ENCODE data around the gene REEP2. TPM values are rescaled to one million over a fixed set of nuclear protein-coding genes. Genes with fewer than 3 reads are reported as not detected.

Gene REEP2
- polyA plus RNA-seq, 1 of the 3 experiments (the other 2 are of a cell fraction): 31.2 TPM

- Histone ChIP-seq H2AFZ (ENCODE audit: low read depth) (no peak overlapping the region), H3K4me2 (no peak overlapping the region), H3K9ac (no peak overlapping the region), H3K27ac (ENCODE audit: low read depth in 2 of 2, low read length in 1 of 2) (no peak overlapping the region), H3K36me3 (replicated peaks in 1 of 2; ENCODE audit: control insufficient read depth in 1 of 2, insufficient read depth in 2 of 2, low read length in 1 of 2) (no peaks in the 10 kb centered on the region), H3K27me3 (ENCODE audit: insufficient read depth) (no peaks in the 10 kb centered on the region), H3K4me3 (ENCODE audit: low read depth in 2 of 2, low read length in 1 of 2) (no peak overlapping the region), H3K9me2 (no peaks in the 10 kb centered on the region), H3F3A (replicated peaks; ENCODE audit: insufficient read depth) (peaks cover 5% of the 10 kb centered on the region), H3K79me2 (ENCODE audit: insufficient read depth) (no peaks in the 10 kb centered on the region), H4K20me1 (ENCODE audit: insufficient read depth) (no peaks in the 10 kb centered on the region), H3K4me1 (ENCODE audit: control insufficient read depth in 1 of 2, insufficient read depth in 2 of 2, low read depth in 1 of 2, low read length in 1 of 2) (peaks cover 6 to 37% of the 10 kb centered on the region in 2 experiments; a peak in 2 of 4 replicates), H3K9me3 (no peaks in the 10 kb centered on the region)
- no peak for DNase-seq
- no peak for TF ChIP-seq RXRA (IDR thresholded peaks at IDR 0.05; ENCODE audit: borderline replicate concordance, low read depth)
- no peak for TF ChIP-seq RAD21 (IDR thresholded peaks at IDR 0.05; ENCODE audit: low read length)
- no peak for TF ChIP-seq SMC3 (IDR thresholded peaks at IDR 0.05; ENCODE audit: low read depth, low read length)
- no peak for TF ChIP-seq EZH2phosphoT487 (IDR thresholded peaks at IDR 0.05; ENCODE audit: borderline replicate concordance, low read depth)
- no peak for TF ChIP-seq ZBTB33 (IDR thresholded peaks at IDR 0.05; ENCODE audit: borderline replicate concordance, low read depth)
- TF ChIP-seq FOXJ3 (CRISPR knock-in tag; IDR thresholded peaks at IDR 0.05): no peak
- TF ChIP-seq JUND (IDR thresholded peaks at IDR 0.05): no peak
- TF ChIP-seq USF2 (IDR thresholded peaks at IDR 0.05; ENCODE audit: borderline replicate concordance, low read depth, low read length): no peak
- no peak for TF ChIP-seq YY1 (IDR thresholded peaks at IDR 0.05; ENCODE audit: low read depth)
- TF ChIP-seq TEAD4 (IDR thresholded peaks at IDR 0.05; ENCODE audit: borderline replicate concordance, insufficient read depth): no peak
- ChIA-PET CTCF (interaction anchor here (1.0 to 1.5 kb wide), 3 partner anchors 13 to 40 kb away, joined by 3 to 6 read pairs (median 3); no protein-coding TSS in a partner anchor), POLR2A (interaction anchor here (1.7 kb wide), 1 partner anchor 25 kb away, joined by 9 read pairs; the partner anchor contains the start of gene EGR1)
- WGBS (ENCODE audit: low lambda C conversion rate): 87% methylated on average over 12 of the region's 12 CpGs
Observed at GRCh38 chr5:138490648-138491283, 51.9 kb downstream of the REEP2 start.

- DNase-seq: no peak
- Histone ChIP-seq H2AFZ (ENCODE audit: low read depth) (peak overlapping the region; percentile 67; the same call in 1 of the 2 replicates), H3K4me1 (ENCODE audit: control insufficient read depth in 1 of 2, insufficient read depth in 2 of 2, low read depth in 1 of 2, low read length in 1 of 2) (peaks cover 6 to 37% of the 10 kb centered on the region in 2 experiments; a peak in 2 of 4 replicates), H3F3A (replicated peaks; ENCODE audit: insufficient read depth) (peaks cover 5% of the 10 kb centered on the region), H3K4me2 (peak overlapping the region; percentile 93), H3K9ac (no peak overlapping the region), H3K9me3 (no peaks in the 10 kb centered on the region), H4K20me1 (ENCODE audit: insufficient read depth) (no peaks in the 10 kb centered on the region), H3K9me2 (no peaks in the 10 kb centered on the region), H3K79me2 (ENCODE audit: insufficient read depth) (no peaks in the 10 kb centered on the region), H3K27me3 (ENCODE audit: insufficient read depth) (no peaks in the 10 kb centered on the region), H3K4me3 (ENCODE audit: low read depth in 2 of 2, low read length in 1 of 2) (peak overlapping the region in 1 of 2 experiments; percentile 61; a peak in 3 of 4 replicates), H3K27ac (ENCODE audit: low read depth in 2 of 2, low read length in 1 of 2) (peak overlapping the region in 1 of 2 experiments; percentile 73; a peak in 2 of 4 replicates), H3K36me3 (replicated peaks in 1 of 2; ENCODE audit: control insufficient read depth in 1 of 2, insufficient read depth in 2 of 2, low read length in 1 of 2) (no peaks in the 10 kb centered on the region)
- CTCF ChIA-PET: no interaction called here
- POLR2A ChIA-PET: interaction anchor here (0.5 kb wide), 1 partner anchor 18 kb away, joined by 3 read pairs; no protein-coding TSS in a partner anchor
- 86% methylated on average over 10 of the region's 11 CpGs for WGBS (ENCODE audit: low lambda C conversion rate)
- TF ChIP-seq TEAD4 (IDR thresholded peaks at IDR 0.05; ENCODE audit: borderline replicate concordance, insufficient read depth): no peak
- TF ChIP-seq FOSL2 (IDR thresholded peaks at IDR 0.05; ENCODE audit: borderline replicate concordance, low read depth): no peak
- TF ChIP-seq USF2 (IDR thresholded peaks at IDR 0.05; ENCODE audit: borderline replicate concordance, low read depth, low read length): no peak
- no peak for TF ChIP-seq POLR2AphosphoS5 (IDR thresholded peaks at IDR 0.05; ENCODE audit: low read depth, low read length)
- no peak for TF ChIP-seq SIN3A (IDR thresholded peaks at IDR 0.05; ENCODE audit: borderline replicate concordance, low read depth, low read length)
- TF ChIP-seq REST (IDR thresholded peaks at IDR 0.05; ENCODE audit: low read depth, low read length): no peak
- no peak for TF ChIP-seq CHD2 (IDR thresholded peaks at IDR 0.05; ENCODE audit: low read length, partially characterized antibody)
- TF ChIP-seq PBX3 (IDR thresholded peaks at IDR 0.05): no peak
- no peak for TF ChIP-seq FOXM1 (IDR thresholded peaks at IDR 0.05; ENCODE audit: low read depth)
- TF ChIP-seq RFX5 (IDR thresholded peaks at IDR 0.05; ENCODE audit: low read length): no peak
Observed at GRCh38 chr5:138491284-138491648, 52.4 kb downstream of the REEP2 start.
